Natural killer cell (primary cell): ENCODE data around the gene NAGLU. TPM values are rescaled to one million over a fixed set of nuclear protein-coding genes. Genes with fewer than 3 reads are reported as not detected.

ENCODE experiments used
- ATAC-seq, 3 donors: fragments of 150-1000 bp in 2 of 3; fragments of 200-7000 bp in 1 of 3; cut with Tn5 transposase; 1 replicate in 1 of 3; 2 replicates in 2 of 3; pipeline ENCODE4 v1.10.0; 2021; ENCODE audit warnings: mild to moderate bottlenecking in 2 of 3, moderate library complexity in 2 of 3
- DNase-seq, 2 donors: peaks; one replicate each; pipeline versions ENCODE4 v3.0.0 to v3.0.0-alpha.2; 2013 to 2021; ENCODE audit warnings: mixed read lengths in 1 of 2
- H3K27ac ChIP-seq: one replicate; pipeline ENCODE4 v1.5.1; 2013; ENCODE audit warnings: mild to moderate bottlenecking, low read length
- H3K27me3 ChIP-seq: one replicate; pipeline ENCODE4 v1.6.1; 2013; ENCODE audit warnings: low read length; ENCODE audit not compliant: control insufficient read depth, insufficient read depth
- H3K36me3 ChIP-seq: one replicate; pipeline ENCODE4 v1.6.1; 2013; ENCODE audit warnings: low read length; ENCODE audit not compliant: control insufficient read depth, insufficient read depth
- H3K4me1 ChIP-seq: one replicate; pipeline ENCODE4 v1.6.1; 2013; ENCODE audit warnings: low read length; ENCODE audit not compliant: control insufficient read depth, insufficient read depth
- H3K4me3 ChIP-seq: one replicate; pipeline ENCODE4 v1.5.1; 2013; ENCODE audit warnings: low read length
- H3K9me3 ChIP-seq: one replicate; pipeline ENCODE4 v1.6.1; 2013; ENCODE audit warnings: low read length; ENCODE audit not compliant: control insufficient read depth, insufficient read depth
- H3K27ac Mint-ChIP-seq, 2 donors: one replicate each; pipeline ENCODE4 v1.8.0; 2022; ENCODE audit warnings: mild to moderate bottlenecking in 2 of 2, mixed read lengths in 2 of 2, moderate library complexity in 1 of 2
- H3K27me3 Mint-ChIP-seq, 2 donors: one replicate each; pipeline ENCODE4 v1.8.0; 2022; ENCODE audit warnings: low read depth in 2 of 2, mixed read lengths in 2 of 2
- H3K36me3 Mint-ChIP-seq: one replicate; pipeline ENCODE4 v1.8.0; 2022; ENCODE audit warnings: mixed read lengths
- H3K4me1 Mint-ChIP-seq, 2 donors: one replicate each; pipeline ENCODE4 v1.8.0; 2022; ENCODE audit warnings: mixed read lengths in 2 of 2
- H3K4me3 Mint-ChIP-seq: one replicate; pipeline ENCODE4 v1.8.0; 2022; ENCODE audit warnings: mild to moderate bottlenecking, moderate library complexity, mixed read lengths
- H3K9me3 Mint-ChIP-seq, 2 donors: one replicate each; pipeline ENCODE4 v1.8.0; 2022; ENCODE audit warnings: mixed read lengths in 2 of 2
- CTCF ChIP-seq: fragments of 200-600 bp; IDR thresholded peaks from one replicate; pipeline ENCODE4 v1.8.0; 2022; ENCODE audit warnings: antibody characterized with exemption
- WGBS: methylation state at CpG from one replicate; pipeline ENCODE4 v1.1.7; 2013; ENCODE audit warnings: missing lambda C conversion rate; ENCODE audit not compliant: insufficient coverage; 5-methylcytosine and 5-hydroxymethylcytosine counted together
- intact Hi-C: fragments of 100-400 bp; cut with micrococcal nuclease; formaldehyde crosslinking; loops from one replicate; pipeline ENCODE4 v1.14.2; 2022
- total RNA-seq, 4 donors: library from RNA; stranded (reverse); fragments of 120-200 nt in 1 of 4; gene quantifications; one replicate each; pipeline versions ENCODE4 v1.2.3 to v1.2.4, GENCODE V29; 2013 to 2022

NAGLU gene
- total RNA-seq, 3 donors from 2014 or later (not counting 1 experiment from before 2014, with no cell fraction given), result 34.8 to 44.3 (median 36.4) TPM

DNA sequence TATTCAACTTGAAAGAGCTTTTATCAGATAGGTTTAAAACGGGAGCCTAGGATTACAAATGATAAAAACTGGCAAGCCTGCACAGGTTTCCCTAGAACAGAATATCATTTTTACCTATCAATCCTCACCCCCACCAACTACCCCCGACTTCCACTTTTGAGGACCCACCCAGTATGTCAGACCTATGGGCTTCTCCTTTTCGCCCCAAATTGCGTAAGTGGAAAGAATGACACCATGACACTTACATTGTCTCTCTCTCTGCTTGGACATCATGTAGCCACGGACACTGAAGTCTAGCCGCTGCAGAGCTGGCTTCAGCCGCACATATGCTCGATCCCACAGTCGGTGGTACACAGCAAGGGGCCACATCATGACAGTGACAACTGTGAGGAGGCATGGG lies 48.8 kb downstream of the NAGLU start:
- Mint-ChIP-seq H3K4me1 (peaks cover 5 to 15% of the 10 kb centered on the region in 2 donors), H3K4me3 (no peak overlapping the region), H3K9me3 (no peaks in the 10 kb centered on the region), H3K27me3 (no peaks in the 10 kb centered on the region), H3K36me3 (peaks cover 7% of the 10 kb centered on the region), H3K27ac (no peak overlapping the region)
- peaks cover 3% of the 10 kb centered on the region for H3K4me1 ChIP-seq
- no peak overlapping the region for H3K4me3 ChIP-seq
- no peak for DNase-seq
- WGBS, result 94% methylated on average over 9 of the region's 9 CpGs
- intact Hi-C loops, result no loop called here
- H3K9me3 ChIP-seq, result no peaks in the 10 kb centered on the region
- TF ChIP-seq CTCF, result no peak
- no peak overlapping the region for H3K27ac ChIP-seq
- ATAC-seq, result peak in 1 of 3 donors; percentile 46
- H3K27me3 ChIP-seq, result no peaks in the 10 kb centered on the region
- peaks cover 83% of the 10 kb centered on the region for H3K36me3 ChIP-seq

GRCh38 chr17:42585353-42585752 lies 49.3 kb downstream of the NAGLU start:
- WGBS, result 82% methylated on average over 1 of the region's 1 CpG
- Mint-ChIP-seq H3K4me3 (no peak overlapping the region), H3K9me3 (no peaks in the 10 kb centered on the region), H3K4me1 (peaks cover 5 to 15% of the 10 kb centered on the region in 2 donors), H3K36me3 (peaks cover 7% of the 10 kb centered on the region), H3K27me3 (no peaks in the 10 kb centered on the region), H3K27ac (no peak overlapping the region)
- Histone ChIP-seq H3K27ac (no peak overlapping the region), H3K9me3 (no peaks in the 10 kb centered on the region), H3K27me3 (no peaks in the 10 kb centered on the region), H3K4me3 (no peak overlapping the region), H3K36me3 (peaks cover 81% of the 10 kb centered on the region), H3K4me1 (peaks cover 3% of the 10 kb centered on the region)
- DNase-seq, result no peak
- no peak for TF ChIP-seq CTCF
- intact Hi-C loops, result no loop called here
- no peak for ATAC-seq

DNA sequence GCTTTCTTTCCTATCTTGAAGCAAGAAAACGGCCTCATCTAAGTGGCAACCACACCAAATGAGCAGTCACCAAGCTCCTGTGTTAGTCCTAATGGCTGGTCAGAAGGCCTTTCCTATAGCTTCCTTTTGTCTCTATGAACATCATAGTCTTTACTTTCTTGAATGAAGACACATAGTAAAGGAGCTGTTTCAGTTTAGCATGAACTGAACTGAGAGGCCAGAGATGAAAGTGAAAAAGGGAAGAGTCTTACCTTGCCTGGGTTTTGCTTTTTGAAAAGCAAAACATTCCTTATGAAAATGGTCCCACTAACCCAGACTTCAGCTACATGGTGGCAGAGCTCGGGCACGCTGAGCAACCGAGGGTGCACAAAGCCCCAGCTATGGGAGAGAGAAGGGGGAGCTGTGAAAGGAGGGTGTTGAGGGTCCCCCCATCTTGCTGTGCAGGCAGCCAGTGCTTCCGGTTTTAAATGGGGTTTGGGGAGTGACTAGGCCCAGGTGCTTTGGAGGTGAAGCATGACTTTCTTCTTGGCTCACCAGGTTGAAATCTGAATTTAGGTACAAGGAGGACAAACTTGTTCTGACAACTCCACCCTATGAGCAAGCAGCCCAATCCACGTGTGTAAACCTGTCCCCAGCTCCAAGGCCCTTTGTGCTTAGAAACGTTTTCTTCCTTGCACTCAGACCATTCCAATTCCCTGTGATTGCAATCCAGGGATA lies 50.6 kb downstream of the NAGLU start:
- no peak for TF ChIP-seq CTCF
- Histone ChIP-seq H3K27ac (no peak overlapping the region), H3K4me3 (no peak overlapping the region), H3K4me1 (peaks cover 3% of the 10 kb centered on the region), H3K27me3 (no peaks in the 10 kb centered on the region), H3K9me3 (no peaks in the 10 kb centered on the region), H3K36me3 (peaks cover 81% of the 10 kb centered on the region)
- ATAC-seq (no peak), DNase-seq (no peak)
- 85% methylated on average over 7 of the region's 7 CpGs for WGBS
- Mint-ChIP-seq H3K4me3 (no peak overlapping the region), H3K27ac (peak overlapping the region in 1 of 2 donors; percentile 62), H3K9me3 (no peaks in the 10 kb centered on the region), H3K4me1 (peaks cover 5 to 15% of the 10 kb centered on the region in 2 donors), H3K36me3 (peaks cover 7% of the 10 kb centered on the region), H3K27me3 (no peaks in the 10 kb centered on the region)
- intact Hi-C loops, result no loop called here

DNA sequence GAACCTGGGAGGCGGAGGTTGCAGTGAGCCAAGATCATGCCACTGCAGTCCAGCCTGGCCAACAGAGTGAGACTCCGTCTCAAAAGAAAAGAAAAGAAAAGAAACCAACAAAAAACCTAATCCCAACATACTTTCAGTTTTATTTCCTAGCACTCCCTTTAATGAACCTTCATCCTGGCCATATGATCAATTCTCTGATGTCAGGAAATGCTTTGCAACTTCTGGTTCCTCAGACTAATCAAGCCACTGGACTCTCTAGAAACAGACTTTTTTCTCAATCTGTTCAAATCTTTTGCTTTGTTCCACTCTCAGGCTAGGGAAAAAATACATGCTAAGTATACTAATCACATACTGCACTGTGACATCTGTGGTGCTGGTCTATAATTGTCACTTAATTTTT lies 54.8 kb downstream of the NAGLU start:
- Mint-ChIP-seq H3K36me3 (no peaks in the 10 kb centered on the region), H3K4me3 (no peak overlapping the region)

More for the DNA sequence above, 54.8 kb downstream of the NAGLU start:
- ATAC-seq, result no peak
- H3K27me3 ChIP-seq, result no peaks in the 10 kb centered on the region
- WGBS, result 100% methylated on average over 2 of the region's 2 CpGs
- H3K9me3 ChIP-seq, result no peaks in the 10 kb centered on the region
- no peak overlapping the region for H3K4me3 ChIP-seq
- no peaks in the 10 kb centered on the region for H3K27me3 Mint-ChIP-seq
- H3K4me1 ChIP-seq, result no peaks in the 10 kb centered on the region
- H3K4me1 Mint-ChIP-seq, result peaks cover 5 to 15% of the 10 kb centered on the region in 2 donors
- no peak for DNase-seq
- no peaks in the 10 kb centered on the region for H3K9me3 Mint-ChIP-seq
- H3K36me3 ChIP-seq, result peaks cover 55% of the 10 kb centered on the region
- H3K27ac Mint-ChIP-seq, result no peak overlapping the region
- no peak for TF ChIP-seq CTCF
- intact Hi-C loops, result no loop called here
- H3K27ac ChIP-seq, result no peak overlapping the region
